ENCODE measurements around the gene SPDYE16.
"Not testable (repeated sequence)": the region's sequence is repeated elsewhere in the genome, so short reads cannot be mapped to it uniquely, and the experiment has no call there.

DNA sequence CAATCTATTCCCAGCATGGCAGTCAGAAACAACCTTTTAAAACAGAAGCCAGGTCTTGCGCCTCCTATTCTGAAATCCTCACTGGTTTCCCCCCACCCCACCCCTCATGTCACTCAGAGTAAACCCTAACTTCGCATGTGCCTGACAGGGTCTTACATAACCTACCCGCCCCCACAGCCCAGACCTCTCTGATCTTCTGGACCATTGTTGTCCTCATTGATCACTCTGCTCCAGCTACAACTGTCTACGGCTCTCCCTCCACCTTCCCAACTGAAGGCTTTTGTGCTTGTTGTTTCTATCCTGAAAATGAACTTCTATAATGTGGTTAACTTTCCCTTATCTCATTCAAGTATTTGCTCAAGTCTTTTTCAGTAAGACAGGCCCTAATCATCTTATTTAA, 17.1 kb upstream of the SPDYE16 start:
- not testable (repeated sequence) for TF ChIP-seq JUNB (IDR thresholded peaks at IDR 0.05; ENCODE audit: unreplicated experiment); POLR2AphosphoS5 (IDR thresholded peaks at IDR 0.05; ENCODE audit: low read depth); CTCF (conservative IDR thresholded peaks at IDR 0.05; ENCODE audit: low read depth in 2 of 2); EZH2phosphoT487 (IDR thresholded peaks at IDR 0.05; ENCODE audit: unreplicated experiment); EZH2 (IDR thresholded peaks at IDR 0.05; ENCODE audit: low read depth, unreplicated experiment); REST (IDR thresholded peaks at IDR 0.05; ENCODE audit: unreplicated experiment); ZNF331 (CRISPR knock-in tag; IDR thresholded peaks at IDR 0.05; ENCODE audit: low read depth); ZNF462 (CRISPR knock-in tag; IDR thresholded peaks at IDR 0.05); ZNF114 (CRISPR knock-in tag; IDR thresholded peaks at IDR 0.05); STAT1 (IDR thresholded peaks at IDR 0.05; ENCODE audit: unreplicated experiment); CREB1 (CRISPR knock-in tag; IDR thresholded peaks at IDR 0.05; ENCODE audit: low read depth)
- TF ChIP-seq, protein P1, sequence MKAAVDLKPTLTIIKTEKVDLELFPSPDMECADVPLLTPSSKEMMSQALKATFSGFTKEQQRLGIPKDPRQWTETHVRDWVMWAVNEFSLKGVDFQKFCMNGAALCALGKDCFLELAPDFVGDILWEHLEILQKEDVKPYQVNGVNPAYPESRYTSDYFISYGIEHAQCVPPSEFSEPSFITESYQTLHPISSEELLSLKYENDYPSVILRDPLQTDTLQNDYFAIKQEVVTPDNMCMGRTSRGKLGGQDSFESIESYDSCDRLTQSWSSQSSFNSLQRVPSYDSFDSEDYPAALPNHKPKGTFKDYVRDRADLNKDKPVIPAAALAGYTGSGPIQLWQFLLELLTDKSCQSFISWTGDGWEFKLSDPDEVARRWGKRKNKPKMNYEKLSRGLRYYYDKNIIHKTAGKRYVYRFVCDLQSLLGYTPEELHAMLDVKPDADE (IDR thresholded peaks at IDR 0.05), result not testable (repeated sequence)

Data from GM23338 (cell line).